Mesendoderm (in vitro differentiated cells): Measurements from ENCODE around the gene POU3F1.

ENCODE experiments used
- DNase-seq: peaks from one replicate; pipeline ENCODE4 v3.0.0; 2013
- H2AK5ac ChIP-seq: 2 replicates; pipeline ENCODE4 v1.6.1; 2013; ENCODE audit warnings: low read length, inconsistent platforms
- H2BK120ac ChIP-seq: 2 replicates; pipeline ENCODE4 v1.6.1; 2013; ENCODE audit warnings: low read depth, mild to moderate bottlenecking, low read length, moderate library complexity, mixed read lengths
- H2BK15ac ChIP-seq: replicated peaks from 2 replicates; pipeline ENCODE4 v1.6.1; 2013; ENCODE audit warnings: low read depth, mild to moderate bottlenecking, moderate library complexity
- H2BK5ac ChIP-seq: 2 replicates; pipeline ENCODE4 v1.6.1; 2013; ENCODE audit warnings: low read length, inconsistent platforms
- H3K18ac ChIP-seq: 2 replicates; pipeline ENCODE4 v1.6.1; 2013; ENCODE audit warnings: mild to moderate bottlenecking, low read length, mixed read lengths
- H3K23ac ChIP-seq: one replicate; pipeline ENCODE4 v1.6.1; 2013; ENCODE audit warnings: low read length
- H3K27ac ChIP-seq: 2 replicates; pipeline ENCODE4 v1.5.1; 2013; ENCODE audit warnings: low read depth, mild to moderate bottlenecking, inconsistent platforms, low read length, moderate library complexity
- H3K27me3 ChIP-seq: 2 replicates; pipeline ENCODE4 v1.6.1; 2013; ENCODE audit warnings: low read length, control low read depth, mild to moderate bottlenecking, inconsistent platforms; ENCODE audit not compliant: insufficient read depth, poor library complexity
- H3K36me3 ChIP-seq: 2 replicates; pipeline ENCODE4 v1.6.1; 2013; ENCODE audit warnings: low read length, inconsistent platforms; ENCODE audit not compliant: control insufficient read depth, insufficient read depth
- H3K4ac ChIP-seq: one replicate; pipeline ENCODE4 v1.6.1; 2013; ENCODE audit warnings: low read depth, mild to moderate bottlenecking, low read length, moderate library complexity
- H3K4me1 ChIP-seq: 2 replicates; pipeline ENCODE4 v1.6.1; 2013; ENCODE audit warnings: low read depth, low read length, inconsistent platforms; ENCODE audit not compliant: control insufficient read depth
- H3K4me2 ChIP-seq: 2 replicates; pipeline ENCODE4 v1.6.1; 2013; ENCODE audit warnings: low read length
- H3K4me3 ChIP-seq: 2 replicates; pipeline ENCODE4 v1.5.1; 2013; ENCODE audit warnings: mild to moderate bottlenecking, low read length
- H3K56ac ChIP-seq: one replicate; pipeline ENCODE4 v1.6.1; 2013; ENCODE audit warnings: low read length
- H3K79me1 ChIP-seq: 2 replicates; pipeline ENCODE4 v1.6.1; 2013; ENCODE audit warnings: low read length, inconsistent platforms
- H3K79me2 ChIP-seq: 2 replicates; pipeline ENCODE4 v1.6.1; 2013; ENCODE audit warnings: mild to moderate bottlenecking, low read length; ENCODE audit not compliant: control insufficient read depth, insufficient read depth
- H3K9ac ChIP-seq: 2 replicates; pipeline ENCODE4 v1.6.1; 2013; ENCODE audit warnings: low read length, inconsistent platforms
- H4K5ac ChIP-seq: one replicate; pipeline ENCODE4 v1.6.1; 2013; ENCODE audit warnings: low read length
- H4K8ac ChIP-seq: one replicate; pipeline ENCODE4 v1.6.1; 2013; ENCODE audit warnings: low read depth, mild to moderate bottlenecking, control low read depth, low read length, moderate library complexity
- WGBS: extraction: QIAGEN DNeasy Blood & Tissue Kit; methylation state at CpG from one replicate; pipeline ENCODE4 v1.1.7; 2013; ENCODE audit warnings: low lambda C conversion rate, missing lambda C conversion rate; ENCODE audit not compliant: insufficient coverage; ENCODE audit errors: extremely low coverage; 5-methylcytosine and 5-hydroxymethylcytosine counted together

The POU3F1 gene

GRCh38 chr1:38025664-38026063 lies 20.9 kb downstream of the POU3F1 start:
- Histone ChIP-seq H3K79me1 (no peaks in the 10 kb centered on the region), H3K36me3 (peaks cover 13% of the 10 kb centered on the region)
- WGBS, result no CpG with 5 or more reads among the region's 6 CpGs

GRCh38 chr1:38025233-38025632 lies 21.4 kb downstream of the POU3F1 start:
- WGBS, result no CpG with 5 or more reads among the region's 2 CpGs
- no peak for DNase-seq
- no peak overlapping the region for H2BK5ac ChIP-seq

More at GRCh38 chr1:38025664-38026063, 20.9 kb downstream of the POU3F1 start:
- Histone ChIP-seq H2AK5ac (no peak overlapping the region), H4K5ac (no peak overlapping the region), H4K8ac (no peak overlapping the region), H3K9ac (no peak overlapping the region), H2BK120ac (no peak overlapping the region), H3K4me1 (peaks cover 15% of the 10 kb centered on the region), H2BK5ac (no peak overlapping the region), H3K27ac (no peak overlapping the region), H3K79me2 (no peaks in the 10 kb centered on the region), H3K56ac (no peak overlapping the region), H3K4ac (no peak overlapping the region), H3K23ac (no peak overlapping the region), H3K4me2 (no peak overlapping the region), H3K18ac (no peak overlapping the region), H3K4me3 (no peak overlapping the region), H2BK15ac (no peak overlapping the region), H3K27me3 (no peaks in the 10 kb centered on the region)
- DNase-seq, result no peak

GRCh38 chr1:38022810-38023209 lies 23.8 kb downstream of the POU3F1 start:
- Histone ChIP-seq H3K9ac (no peak overlapping the region), H3K79me1 (peaks cover 2% of the 10 kb centered on the region), H3K18ac (no peak overlapping the region), H3K36me3 (peaks cover 15% of the 10 kb centered on the region), H3K23ac (no peak overlapping the region), H2BK5ac (no peak overlapping the region), H3K79me2 (peaks cover under 1% of the 10 kb centered on the region), H3K4me1 (no peaks in the 10 kb centered on the region), H4K5ac (no peak overlapping the region), H3K27me3 (no peaks in the 10 kb centered on the region), H3K4me3 (no peak overlapping the region), H3K4ac (no peak overlapping the region), H2AK5ac (no peak overlapping the region), H3K56ac (no peak overlapping the region), H3K4me2 (no peak overlapping the region), H2BK120ac (no peak overlapping the region), H2BK15ac (no peak overlapping the region), H3K27ac (no peak overlapping the region), H4K8ac (no peak overlapping the region)
- no peak for DNase-seq
- WGBS, result no CpG with 5 or more reads among the region's 3 CpGs

More at GRCh38 chr1:38025233-38025632, 21.4 kb downstream of the POU3F1 start:
- H3K56ac ChIP-seq, result no peak overlapping the region
- H3K4me3 ChIP-seq, result no peak overlapping the region
- H2AK5ac ChIP-seq, result no peak overlapping the region
- H3K27ac ChIP-seq, result peak overlapping the region; percentile 17
- H3K23ac ChIP-seq, result no peak overlapping the region
- H3K27me3 ChIP-seq, result no peaks in the 10 kb centered on the region
- no peak overlapping the region for H3K9ac ChIP-seq
- no peak overlapping the region for H3K4me2 ChIP-seq
- no peak overlapping the region for H4K5ac ChIP-seq
- H2BK15ac ChIP-seq, result no peak overlapping the region
- no peaks in the 10 kb centered on the region for H3K79me2 ChIP-seq
- H3K4ac ChIP-seq, result no peak overlapping the region
- H3K79me1 ChIP-seq, result no peaks in the 10 kb centered on the region
- H3K36me3 ChIP-seq, result peaks cover 13% of the 10 kb centered on the region
- H2BK120ac ChIP-seq, result no peak overlapping the region
- H4K8ac ChIP-seq, result no peak overlapping the region
- H3K4me1 ChIP-seq, result peaks cover 14% of the 10 kb centered on the region
- H3K18ac ChIP-seq, result no peak overlapping the region

GRCh38 chr1:38021969-38022368 lies 24.6 kb downstream of the POU3F1 start:
- Histone ChIP-seq H3K4me1 (no peaks in the 10 kb centered on the region), H3K27ac (no peak overlapping the region), H3K9ac (no peak overlapping the region), H3K4me2 (no peak overlapping the region), H3K4me3 (no peak overlapping the region), H2AK5ac (no peak overlapping the region), H2BK15ac (no peak overlapping the region), H2BK5ac (no peak overlapping the region), H3K27me3 (no peaks in the 10 kb centered on the region), H3K4ac (no peak overlapping the region), H4K8ac (no peak overlapping the region), H3K23ac (no peak overlapping the region), H3K56ac (no peak overlapping the region), H3K36me3 (peaks cover 17% of the 10 kb centered on the region), H3K79me2 (peaks cover 2% of the 10 kb centered on the region), H3K18ac (no peak overlapping the region), H2BK120ac (no peak overlapping the region), H4K5ac (no peak overlapping the region), H3K79me1 (peaks cover 4% of the 10 kb centered on the region)
- WGBS, result no CpG with 5 or more reads among the region's 5 CpGs
- no peak for DNase-seq

- Histone ChIP-seq H3K4me2 (no peak overlapping the region), H3K56ac (no peak overlapping the region), H3K27me3 (no peaks in the 10 kb centered on the region), H3K23ac (no peak overlapping the region), H3K4ac (no peak overlapping the region), H2BK5ac (no peak overlapping the region), H4K8ac (no peak overlapping the region), H2BK120ac (no peak overlapping the region), H3K36me3 (peaks cover 13% of the 10 kb centered on the region), H4K5ac (no peak overlapping the region), H2AK5ac (no peak overlapping the region), H3K9ac (no peak overlapping the region), H3K18ac (no peak overlapping the region), H2BK15ac (no peak overlapping the region), H3K4me3 (no peak overlapping the region), H3K27ac (no peak overlapping the region), H3K79me2 (peaks cover 13% of the 10 kb centered on the region), H3K79me1 (peaks cover 4% of the 10 kb centered on the region), H3K4me1 (no peaks in the 10 kb centered on the region)
- no peak for DNase-seq
- WGBS, result no CpG with 5 or more reads among the region's 2 CpGs
Observed at GRCh38 chr1:38020396-38020795, 26.2 kb downstream of the POU3F1 start.

- Histone ChIP-seq H3K23ac (no peak overlapping the region), H3K56ac (no peak overlapping the region), H3K4me2 (no peak overlapping the region), H2BK5ac (no peak overlapping the region), H3K79me2 (peaks cover 28% of the 10 kb centered on the region), H3K4me3 (no peak overlapping the region), H3K4me1 (no peaks in the 10 kb centered on the region), H4K8ac (no peak overlapping the region), H3K79me1 (peaks cover 10% of the 10 kb centered on the region), H2BK120ac (no peak overlapping the region), H4K5ac (no peak overlapping the region), H3K9ac (no peak overlapping the region), H3K4ac (no peak overlapping the region), H3K27me3 (no peaks in the 10 kb centered on the region), H3K27ac (no peak overlapping the region), H3K18ac (no peak overlapping the region), H2AK5ac (no peak overlapping the region), H2BK15ac (no peak overlapping the region), H3K36me3 (peaks cover 11% of the 10 kb centered on the region)
- no CpG with 5 or more reads among the region's 6 CpGs for WGBS
- peak; percentile 53 for DNase-seq
Observed at GRCh38 chr1:38018864-38019343, 27.7 kb downstream of the POU3F1 start.
